ENCODE measurements around the gene ZNF432.
"Not testable (repeated sequence)": the region's sequence is repeated elsewhere in the genome, so short reads cannot be mapped to it uniquely, and the experiment has no call there.

ZNF432 gene

DNA sequence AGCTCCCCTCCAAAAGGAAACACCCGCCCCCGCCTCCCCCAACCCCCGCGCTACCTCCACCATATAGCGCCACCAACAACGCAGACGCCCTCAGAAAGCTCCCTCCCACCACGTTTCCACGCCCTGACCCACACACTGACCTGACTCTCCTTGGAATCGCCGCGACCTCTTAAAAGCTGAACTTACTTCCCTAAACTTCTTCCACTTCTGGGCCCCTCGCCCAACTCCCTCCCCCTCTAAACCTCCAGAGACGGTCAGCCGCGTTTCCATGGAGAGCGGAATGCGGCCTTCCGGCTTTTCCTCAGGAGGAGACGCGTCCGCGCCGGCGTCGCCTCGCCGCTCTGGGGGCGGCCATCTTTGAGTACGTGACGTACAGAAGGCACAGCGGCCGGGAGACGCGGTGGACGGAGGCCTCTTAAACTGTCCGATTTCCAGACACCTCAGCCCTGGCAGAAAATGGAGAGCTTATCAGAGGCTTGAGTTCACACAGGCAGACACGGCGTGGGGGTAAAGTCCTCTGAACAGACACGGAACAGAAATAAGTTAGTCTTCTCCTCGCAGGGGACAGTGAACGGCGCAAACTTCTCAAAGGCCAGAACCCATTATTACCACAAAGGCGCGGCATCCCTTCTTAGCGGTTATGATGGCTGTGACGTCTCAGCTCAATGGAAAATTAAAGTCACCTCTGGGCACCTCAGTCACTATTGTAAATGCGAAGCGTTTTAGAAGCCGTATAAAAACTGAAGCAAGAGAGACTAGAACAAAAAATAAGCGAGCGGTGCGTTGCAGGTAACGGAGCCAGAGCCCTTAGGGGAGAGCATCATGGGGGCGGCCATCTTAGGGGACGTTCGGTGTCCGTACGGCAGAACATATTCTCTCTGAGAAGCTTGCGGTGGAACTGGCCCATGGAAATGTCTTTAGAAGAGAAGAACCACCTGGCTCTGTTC is at the start of gene ZNF432:
TSS of gene ZNF432 (minus strand) at position 284 of the 947 bp plus-strand sequence. CDS start 1,970 bp downstream, outside the sequence.
- Histone ChIP-seq H3K9ac (ENCODE audit: low read length) (no peak within 1 kb of the TSS), H3F3A (ENCODE audit: insufficient read depth, low read length) (no peaks in the 10 kb centered on the region), H3K9me3 (replicated peaks; ENCODE audit: insufficient read depth, low read length) (no peaks in the 10 kb centered on the region), H3K4me1 (ENCODE audit: low read length) (no peaks in the 10 kb centered on the region), H3K4me2 (ENCODE audit: low read depth, low read length) (no peak within 1 kb of the TSS), H2AFZ (ENCODE audit: low read length) (no peak within 1 kb of the TSS), H3K9me2 (replicated peaks; ENCODE audit: insufficient read depth, low read length) (no peaks in the 10 kb centered on the region), H3K36me3 (replicated peaks; ENCODE audit: insufficient read depth, low read length) (peaks cover 8% of the 10 kb centered on the region), H4K20me1 (ENCODE audit: insufficient read depth, low read length) (no peaks in the 10 kb centered on the region), H3K4me3 (ENCODE audit: low read length) (no peak within 1 kb of the TSS), H3K27ac (ENCODE audit: low read length) (no peak within 1 kb of the TSS), H3K27me3 (replicated peaks; ENCODE audit: insufficient read depth, low read length) (no peaks in the 10 kb centered on the region), H3K79me2 (ENCODE audit: low read length) (no peaks in the 10 kb centered on the region)
- TF ChIP-seq EZH2phosphoT487 (IDR thresholded peaks at IDR 0.05; ENCODE audit: low read length) (no peak), EZH2 (optimal IDR thresholded peaks at IDR 0.05; ENCODE audit: low read depth, low read length) (no peak)
- TF ChIP-seq, protein P1, sequence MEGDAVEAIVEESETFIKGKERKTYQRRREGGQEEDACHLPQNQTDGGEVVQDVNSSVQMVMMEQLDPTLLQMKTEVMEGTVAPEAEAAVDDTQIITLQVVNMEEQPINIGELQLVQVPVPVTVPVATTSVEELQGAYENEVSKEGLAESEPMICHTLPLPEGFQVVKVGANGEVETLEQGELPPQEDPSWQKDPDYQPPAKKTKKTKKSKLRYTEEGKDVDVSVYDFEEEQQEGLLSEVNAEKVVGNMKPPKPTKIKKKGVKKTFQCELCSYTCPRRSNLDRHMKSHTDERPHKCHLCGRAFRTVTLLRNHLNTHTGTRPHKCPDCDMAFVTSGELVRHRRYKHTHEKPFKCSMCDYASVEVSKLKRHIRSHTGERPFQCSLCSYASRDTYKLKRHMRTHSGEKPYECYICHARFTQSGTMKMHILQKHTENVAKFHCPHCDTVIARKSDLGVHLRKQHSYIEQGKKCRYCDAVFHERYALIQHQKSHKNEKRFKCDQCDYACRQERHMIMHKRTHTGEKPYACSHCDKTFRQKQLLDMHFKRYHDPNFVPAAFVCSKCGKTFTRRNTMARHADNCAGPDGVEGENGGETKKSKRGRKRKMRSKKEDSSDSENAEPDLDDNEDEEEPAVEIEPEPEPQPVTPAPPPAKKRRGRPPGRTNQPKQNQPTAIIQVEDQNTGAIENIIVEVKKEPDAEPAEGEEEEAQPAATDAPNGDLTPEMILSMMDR (IDR thresholded peaks at IDR 0.05; ENCODE audit: low read length), result no peak
- DNase-seq, result no peak

DNA sequence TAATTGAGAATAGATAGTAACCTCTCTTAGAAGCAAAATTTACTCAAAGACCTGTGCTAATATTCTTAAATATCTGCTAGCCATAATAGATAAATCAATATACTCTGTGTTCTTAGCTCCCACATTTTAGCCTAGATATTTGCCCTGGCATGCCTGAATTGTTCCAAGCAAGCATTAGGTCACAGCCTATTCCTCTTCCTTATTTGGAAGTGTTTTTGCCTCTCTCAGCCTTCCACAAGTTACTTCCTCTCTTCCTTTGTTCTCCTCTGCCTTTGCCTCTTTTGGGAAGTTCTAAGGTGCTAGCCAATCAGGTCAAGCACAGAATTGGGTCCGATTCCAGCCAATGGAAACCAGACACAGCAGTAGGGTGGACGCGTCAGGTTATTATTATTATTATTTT is 47.8 kb upstream of the ZNF432 start:
- not testable (repeated sequence) for H3K4me3 ChIP-seq (ENCODE audit: low read length); H3K4me2 ChIP-seq (ENCODE audit: low read depth, low read length)

DNA sequence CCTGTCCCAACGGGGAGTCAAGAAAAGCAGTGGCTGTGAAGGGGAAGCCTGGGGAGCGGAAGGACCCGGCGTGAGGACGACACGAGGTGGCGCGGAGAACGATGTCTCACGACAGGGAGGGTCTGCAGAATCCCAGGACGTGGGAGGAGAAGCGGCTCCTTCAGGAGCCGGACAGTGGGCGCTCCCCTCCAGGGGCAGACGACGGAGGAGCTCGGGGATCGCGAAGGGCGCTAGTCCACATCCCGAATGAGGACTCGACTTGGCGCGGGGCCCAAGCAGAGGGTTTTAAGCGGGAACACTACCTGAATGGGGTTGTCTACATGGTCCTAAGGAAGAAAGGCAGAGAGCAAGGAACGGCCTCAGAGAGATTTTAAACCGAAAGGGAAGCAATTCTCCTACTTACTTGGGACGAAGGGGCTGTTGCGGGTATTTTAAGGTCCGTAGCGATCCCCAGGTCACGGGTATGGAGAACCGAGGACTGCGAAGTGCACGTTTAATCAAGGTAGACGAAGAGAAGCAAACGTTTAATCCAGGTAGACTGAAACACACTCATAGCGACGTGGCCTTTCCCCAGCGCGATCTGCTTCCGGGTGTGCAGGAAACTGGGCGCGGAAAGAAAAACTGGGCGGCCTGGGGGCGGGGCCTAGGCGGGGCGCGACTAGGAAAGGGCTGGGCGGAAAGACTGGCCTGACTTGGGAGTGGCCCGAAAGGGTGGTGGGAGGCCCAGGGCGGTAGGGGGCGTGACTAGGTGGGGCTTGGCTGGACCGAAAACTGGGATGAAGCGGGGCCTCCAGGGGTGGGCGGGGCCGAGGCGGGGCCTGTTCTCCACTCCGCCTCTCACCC is 46.8 kb upstream of the ZNF432 start, which contains the start of gene ZNF841:
TSS of gene ZNF841 (minus strand) at position 594 of the 843 bp plus-strand sequence. CDS start 10,964 bp downstream, outside the sequence.
- H3K27me3 ChIP-seq (replicated peaks; ENCODE audit: insufficient read depth, low read length), result no peaks in the 10 kb centered on the region
- no peaks in the 10 kb centered on the region for H3K9me3 ChIP-seq (replicated peaks; ENCODE audit: insufficient read depth, low read length)
- peaks cover 18% of the 10 kb centered on the region for H3K36me3 ChIP-seq (replicated peaks; ENCODE audit: insufficient read depth, low read length)
- no peaks in the 10 kb centered on the region for H4K20me1 ChIP-seq (ENCODE audit: insufficient read depth, low read length)
- H3K9ac ChIP-seq (ENCODE audit: low read length), result peak within 1 kb of the TSS; percentile 88
- H3K4me1 ChIP-seq (ENCODE audit: low read length), result 0 out of 2 replicates have a peak, but pooled peaks cover 3% of the 10 kb centered on the region
- H3F3A ChIP-seq (ENCODE audit: insufficient read depth, low read length), result peaks cover 3% of the 10 kb centered on the region; the same call in 1 of the 2 replicates
- peak within 1 kb of the TSS; percentile 83 for H2AFZ ChIP-seq (ENCODE audit: low read length)
- peak within 1 kb of the TSS; percentile 93 for H3K4me2 ChIP-seq (ENCODE audit: low read depth, low read length)
- peak within 1 kb of the TSS; percentile 59; the same call in 1 of the 2 replicates for H3K27ac ChIP-seq (ENCODE audit: low read length)
- peak within 1 kb of the TSS; percentile 97 for H3K4me3 ChIP-seq (ENCODE audit: low read length)
- DNase-seq, result peak; percentile 94
- no peaks in the 10 kb centered on the region for H3K9me2 ChIP-seq (replicated peaks; ENCODE audit: insufficient read depth, low read length)
- TF ChIP-seq, protein P1 (IDR thresholded peaks at IDR 0.05; ENCODE audit: low read length), result no peak
- TF ChIP-seq EZH2 (optimal IDR thresholded peaks at IDR 0.05; ENCODE audit: low read depth, low read length) (no peak), EZH2phosphoT487 (IDR thresholded peaks at IDR 0.05; ENCODE audit: low read length) (no peak)
- peaks cover 40% of the 10 kb centered on the region for H3K79me2 ChIP-seq (ENCODE audit: low read length)

More for the DNA sequence above, 47.8 kb upstream of the ZNF432 start:
- not testable (repeated sequence) for H2AFZ ChIP-seq (ENCODE audit: low read length); H3K9me2 ChIP-seq (replicated peaks; ENCODE audit: insufficient read depth, low read length); H3F3A ChIP-seq (ENCODE audit: insufficient read depth, low read length); H3K9ac ChIP-seq (ENCODE audit: low read length); H4K20me1 ChIP-seq (ENCODE audit: insufficient read depth, low read length); H3K27me3 ChIP-seq (replicated peaks; ENCODE audit: insufficient read depth, low read length); H3K9me3 ChIP-seq (replicated peaks; ENCODE audit: insufficient read depth, low read length); H3K4me1 ChIP-seq (ENCODE audit: low read length); H3K27ac ChIP-seq (ENCODE audit: low read length); DNase-seq
- Histone ChIP-seq H3K79me2 (ENCODE audit: low read length) (peaks cover 36% of the 10 kb centered on the region), H3K36me3 (replicated peaks; ENCODE audit: insufficient read depth, low read length) (peaks cover 14% of the 10 kb centered on the region; the same call in 1 of the 2 replicates)

Measured in MM.1S (cell line).